Epithelial cell of alveolus of lung (primary cell): ENCODE measurements around the gene ATRIP. TPM values are rescaled to one million over a fixed set of nuclear protein-coding genes. Genes with fewer than 3 reads are reported as not detected.

ENCODE experiments used
- total RNA-seq: library from RNA; depleted of rRNA; stranded (reverse); fragments of >200 nt; gene quantifications from 2 replicates; pipeline ENCODE4 v1.2.1, GENCODE V29; 2015

Gene ATRIP
- 4.3 and 5.9 TPM in 2 replicates for total RNA-seq

DNA sequence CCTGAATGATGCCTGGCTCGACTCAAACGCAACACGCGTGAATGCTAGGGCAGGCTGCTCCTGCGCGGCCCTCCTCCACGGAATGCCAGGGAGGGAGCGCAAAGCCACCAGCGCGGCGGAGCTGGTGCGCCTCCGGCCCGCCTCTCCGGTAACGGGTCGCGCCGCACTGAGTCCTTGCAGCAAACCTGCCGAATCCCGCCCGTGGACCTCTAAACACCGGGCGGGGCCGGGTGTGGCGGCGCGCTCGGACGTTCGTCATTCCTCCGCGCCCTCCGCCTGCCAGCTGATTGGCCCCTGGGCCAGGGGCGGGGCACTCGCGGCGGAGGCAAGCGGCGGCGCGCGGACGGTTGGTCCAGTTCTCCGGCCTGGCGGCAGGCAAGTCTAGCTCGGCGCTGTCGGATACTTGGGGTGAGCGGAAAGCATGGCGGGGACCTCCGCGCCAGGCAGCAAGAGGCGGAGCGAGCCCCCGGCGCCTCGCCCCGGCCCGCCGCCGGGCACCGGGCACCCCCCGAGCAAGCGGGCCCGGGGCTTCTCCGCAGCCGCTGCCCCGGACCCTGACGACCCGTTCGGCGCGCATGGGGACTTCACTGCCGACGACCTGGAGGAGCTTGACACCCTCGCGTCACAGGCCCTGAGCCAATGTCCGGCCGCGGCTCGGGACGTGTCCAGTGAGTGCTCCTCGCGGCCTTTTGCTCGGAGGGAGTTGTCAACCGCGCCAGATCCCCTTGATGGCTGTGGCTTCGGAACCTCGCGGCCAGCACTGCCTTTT, at the start of gene ATRIP:
Gene ATRIP (plus strand): TSS at position 313 of the 769 bp plus-strand sequence. CDS start 109 bp downstream, at position 422.

DNA sequence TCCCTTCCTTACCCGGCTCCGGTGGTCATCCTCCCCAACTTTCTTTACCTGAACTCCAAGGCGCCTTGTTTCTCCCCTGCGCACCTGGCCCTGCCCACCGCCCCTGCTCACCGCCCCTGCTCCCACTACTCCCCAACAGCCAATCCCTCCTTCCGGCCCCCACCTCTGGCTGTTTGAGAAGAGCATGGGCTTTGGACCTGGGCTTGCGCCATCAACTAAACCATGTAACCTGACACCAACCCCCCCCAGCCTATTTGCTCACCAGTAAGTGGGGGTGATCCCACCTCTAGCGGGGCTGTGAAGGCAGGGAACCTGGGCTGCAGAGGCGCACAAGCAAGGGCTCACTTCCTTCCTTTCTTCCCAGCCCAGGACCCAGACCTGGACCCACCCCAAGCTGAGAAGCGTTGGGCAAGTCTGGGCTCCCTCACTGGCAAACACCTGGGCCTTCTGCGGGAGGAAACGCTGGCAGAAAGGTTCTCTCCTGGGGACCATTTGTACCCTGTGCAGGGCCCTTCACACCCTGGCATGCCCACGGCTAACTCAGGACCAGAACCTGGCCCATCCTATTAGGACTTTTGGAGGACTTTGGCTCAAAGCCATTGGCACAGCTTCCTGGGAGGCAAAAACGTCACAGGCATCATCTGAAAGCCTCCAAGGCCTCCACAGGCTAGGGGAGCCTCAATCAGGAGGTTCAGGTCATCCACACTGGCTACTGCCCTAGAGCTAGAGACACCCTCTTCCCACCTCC, 16.4 kb upstream of the ATRIP start, which contains the start of gene PLXNB1:
Gene PLXNB1 (minus strand): TSS at position 127 of the 748 bp plus-strand sequence. CDS start 5,475 bp downstream, outside the sequence.

DNA sequence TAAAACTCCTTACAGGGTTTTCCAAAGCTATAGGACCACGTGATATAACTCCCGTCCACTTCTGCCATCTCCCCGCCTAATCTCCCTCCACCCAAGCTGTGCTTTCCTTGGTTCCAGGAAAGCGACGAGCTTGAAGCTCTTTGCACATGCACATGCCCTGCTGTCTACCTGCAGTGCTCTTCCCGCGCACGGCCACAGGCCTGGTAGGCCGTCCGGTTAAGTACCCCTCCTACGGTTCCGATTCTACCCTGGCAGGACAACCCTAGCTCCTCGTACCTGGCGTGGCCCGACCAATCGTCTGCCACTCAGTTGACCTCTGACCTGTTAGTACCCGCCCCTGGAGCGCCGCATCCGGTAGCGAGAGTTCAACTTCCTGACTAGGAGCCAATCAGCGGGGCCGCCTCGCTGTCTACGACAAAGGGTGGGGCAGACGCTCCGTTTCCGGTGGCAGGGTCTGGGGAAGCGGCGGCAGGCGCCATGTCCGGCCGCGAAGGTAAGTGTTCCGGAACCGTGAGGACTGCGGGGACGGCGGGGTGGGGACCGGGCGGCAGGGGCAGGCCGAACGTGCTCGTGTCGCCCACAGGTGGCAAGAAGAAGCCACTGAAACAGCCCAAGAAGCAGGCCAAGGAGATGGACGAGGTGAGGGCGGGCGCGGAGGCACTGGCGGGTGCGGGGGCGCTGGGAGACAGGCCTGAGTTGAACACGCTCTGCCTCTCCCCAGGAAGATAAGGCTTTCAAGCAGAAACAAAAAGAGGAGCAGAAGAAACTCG, 6.5 kb upstream of the ATRIP start, which contains the start of the genes CCDC51 and TMA7:
Gene CCDC51 (minus strand): TSS at position 300 of the 770 bp plus-strand sequence. CDS start 4,991 bp downstream, outside the sequence.
Gene TMA7 (plus strand): TSS at position 438 of the 770 bp plus-strand sequence. CDS start 40 bp downstream, at position 478.

DNA sequence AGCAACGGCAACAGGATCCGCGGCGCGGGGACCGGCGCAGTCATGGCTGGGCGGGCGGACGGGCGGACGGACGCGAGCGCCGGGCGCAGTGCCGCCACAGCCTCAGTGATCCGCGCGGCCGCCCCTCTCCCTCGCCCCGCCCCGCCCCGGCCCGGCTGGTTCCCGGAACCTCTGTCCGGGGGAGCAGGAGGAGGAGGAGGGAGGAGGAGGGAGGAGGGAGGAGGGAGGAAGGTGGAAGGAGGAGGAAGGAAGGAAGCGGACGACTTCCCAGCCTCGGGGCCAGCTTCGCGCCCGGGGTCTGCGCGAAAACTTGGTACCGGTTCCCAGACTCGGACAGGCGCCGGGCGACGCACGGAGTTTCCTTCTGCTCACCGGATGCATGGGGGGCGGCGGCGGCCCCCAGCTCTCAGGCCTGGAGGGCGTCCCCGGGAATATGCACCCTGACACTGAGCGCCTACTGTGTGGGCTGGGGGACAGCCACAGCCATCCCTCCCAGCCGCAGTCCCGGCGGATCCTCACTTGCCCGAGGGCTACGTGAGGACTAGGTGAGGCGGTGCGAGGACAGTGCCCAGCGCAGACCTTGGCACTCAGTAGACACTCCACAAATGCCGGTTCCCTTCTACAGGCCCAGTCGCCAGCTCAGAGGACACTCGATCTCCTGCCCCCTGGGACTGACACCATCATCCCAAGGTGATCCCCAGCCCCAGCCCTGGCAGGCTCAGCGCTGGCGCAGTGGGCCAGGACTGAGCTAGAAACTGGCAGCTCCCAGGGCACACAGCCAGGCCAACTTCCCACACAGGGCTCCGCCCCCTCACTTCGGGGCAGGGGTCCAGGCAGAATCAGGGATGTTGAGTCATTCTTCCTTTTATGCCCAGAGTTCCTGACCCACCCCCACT, 57.8 kb downstream of the ATRIP start, which contains the start of gene SHISA5:
Gene SHISA5 (minus strand): TSS at position 124 of the 896 bp plus-strand sequence. CDS start 80 bp downstream, at position 44.

Other genes starting within 250 kb of the ATRIP start
- gene CAMP, start 223.2 kb upstream of the ATRIP start, total RNA-seq, result not detected in 2 replicates
- gene ZNF589, start 205.6 kb upstream of the ATRIP start, total RNA-seq, result 1.8 and 3.4 TPM in 2 replicates
- 17.7 and 26.0 TPM in 2 replicates for gene NME6, start 145.4 kb upstream of the ATRIP start, total RNA-seq
- gene SPINK8, start 113.1 kb upstream of the ATRIP start, total RNA-seq, result not detected in 2 replicates
- gene FBXW12, start 74.5 kb upstream of the ATRIP start, total RNA-seq, result not detected in 2 replicates
- 17.3 and 36.2 TPM in 2 replicates for gene PLXNB1, start 16.7 kb upstream of the ATRIP start, total RNA-seq
- 18.7 and 23.2 TPM in 2 replicates for gene CCDC51, start 6.6 kb upstream of the ATRIP start, total RNA-seq
- gene TMA7, start 6.5 kb upstream of the ATRIP start, total RNA-seq, result 309 and 375 TPM in 2 replicates
- 215 and 254 TPM in 2 replicates for gene SHISA5, start 57.4 kb downstream of the ATRIP start, total RNA-seq
- gene PFKFB4, start 110.1 kb downstream of the ATRIP start, total RNA-seq, result 19.4 and 22.6 TPM in 2 replicates
- 3.1 and 3.7 TPM in 2 replicates for gene UCN2, start 117.0 kb downstream of the ATRIP start, total RNA-seq
- 52.5 and 104 TPM in 2 replicates for gene COL7A1, start 148.6 kb downstream of the ATRIP start, total RNA-seq
- 388 and 454 TPM in 2 replicates for gene UQCRC1, start 162.9 kb downstream of the ATRIP start, total RNA-seq
- not detected in 2 replicates for gene TMEM89, start 175.0 kb downstream of the ATRIP start, total RNA-seq
- gene SLC26A6, start 188.7 kb downstream of the ATRIP start, total RNA-seq, result 19.7 and 73.9 TPM in 2 replicates
- gene CELSR3, start 216.1 kb downstream of the ATRIP start, total RNA-seq, result 2.8 and 5.0 TPM in 2 replicates
- gene NCKIPSD, start 239.2 kb downstream of the ATRIP start, total RNA-seq, result 29.9 and 38.8 TPM in 2 replicates